D721Med (cell line): ENCODE measurements around the gene SDS.

ENCODE experiments used
- DNase-seq: peaks from one replicate; pipeline ENCODE4 v3.0.0; 2011; ENCODE audit warnings: low spot score; ENCODE audit not compliant: insufficient read length
- FAIRE-seq: peaks from 2 replicates; lab custom pipeline; 2011; peaks lifted over from hg19 to GRCh38; lab: Jason Lieb, UNC
- CTCF ChIP-seq: IDR thresholded peaks from 2 replicates; pipeline ENCODE4 v1.5.1; 2012; ENCODE audit warnings: mild to moderate bottlenecking, control low read depth; ENCODE audit not compliant: insufficient read depth; ENCODE audit errors: missing control alignments

Gene SDS

DNA sequence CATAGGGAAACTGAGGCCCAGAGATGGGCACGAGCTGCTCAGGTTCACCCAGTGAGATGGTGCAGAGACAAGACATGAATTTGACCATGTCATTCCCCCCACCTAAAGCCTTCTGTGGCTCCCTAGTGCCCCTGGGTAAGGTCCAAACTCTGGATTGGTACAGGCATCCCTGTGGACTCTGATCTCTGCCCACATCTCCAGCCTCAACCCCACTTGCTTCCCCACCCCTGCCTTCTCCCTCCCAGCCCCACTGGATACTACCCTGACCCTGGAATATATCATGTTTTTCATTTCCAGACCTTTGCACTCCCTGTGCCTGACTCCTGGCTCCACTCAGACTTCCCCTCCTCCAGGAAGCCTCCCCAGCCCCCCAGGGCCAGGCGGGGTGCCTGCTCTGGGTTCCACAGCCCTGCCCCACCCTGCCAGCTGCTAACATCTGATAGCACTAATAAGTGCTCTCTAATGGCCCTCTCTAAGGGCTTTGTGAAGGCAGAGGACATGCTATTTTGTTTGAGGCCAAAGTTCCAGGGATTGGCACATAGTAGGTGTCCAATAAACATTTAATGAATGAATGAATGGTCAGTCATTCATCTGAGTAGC is 17.4 kb upstream of the SDS start:
- DNase-seq (no peak), FAIRE-seq (no peak)
- no peak for TF ChIP-seq CTCF

DNA sequence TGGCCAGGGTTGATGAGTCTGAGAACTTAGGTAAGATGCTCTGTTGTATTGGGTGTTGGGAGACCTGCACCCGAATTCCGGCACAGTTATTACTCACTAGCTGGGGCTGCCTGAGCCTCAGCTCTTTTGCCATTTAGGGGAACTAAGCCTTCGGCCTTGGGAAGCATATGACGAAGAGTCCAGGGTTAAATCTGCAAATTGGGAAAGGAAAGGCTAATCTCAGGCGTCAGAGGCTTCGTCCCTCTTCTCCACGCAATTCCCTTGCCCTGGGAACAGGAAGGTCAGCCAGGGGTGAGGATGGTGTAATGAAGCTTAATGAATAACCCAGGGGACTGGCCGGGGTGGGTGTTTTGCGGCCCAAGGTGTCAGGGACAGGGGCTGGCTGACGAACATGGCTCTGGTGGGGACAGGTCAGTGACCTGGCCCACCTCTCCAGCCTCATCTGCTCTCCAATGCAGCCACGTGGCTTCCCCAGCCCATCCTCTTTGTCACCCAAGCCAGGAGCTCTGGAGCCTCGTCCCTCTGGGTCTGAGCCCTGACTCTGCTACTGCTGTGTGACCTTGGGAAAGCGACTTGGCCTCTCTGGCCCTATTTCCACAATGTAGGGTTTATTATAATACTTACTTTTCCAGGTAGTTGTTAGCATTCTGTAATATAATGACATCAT is 14.7 kb upstream of the SDS start:
- no peak for FAIRE-seq
- TF ChIP-seq CTCF, result no peak
- DNase-seq, result no peak

DNA sequence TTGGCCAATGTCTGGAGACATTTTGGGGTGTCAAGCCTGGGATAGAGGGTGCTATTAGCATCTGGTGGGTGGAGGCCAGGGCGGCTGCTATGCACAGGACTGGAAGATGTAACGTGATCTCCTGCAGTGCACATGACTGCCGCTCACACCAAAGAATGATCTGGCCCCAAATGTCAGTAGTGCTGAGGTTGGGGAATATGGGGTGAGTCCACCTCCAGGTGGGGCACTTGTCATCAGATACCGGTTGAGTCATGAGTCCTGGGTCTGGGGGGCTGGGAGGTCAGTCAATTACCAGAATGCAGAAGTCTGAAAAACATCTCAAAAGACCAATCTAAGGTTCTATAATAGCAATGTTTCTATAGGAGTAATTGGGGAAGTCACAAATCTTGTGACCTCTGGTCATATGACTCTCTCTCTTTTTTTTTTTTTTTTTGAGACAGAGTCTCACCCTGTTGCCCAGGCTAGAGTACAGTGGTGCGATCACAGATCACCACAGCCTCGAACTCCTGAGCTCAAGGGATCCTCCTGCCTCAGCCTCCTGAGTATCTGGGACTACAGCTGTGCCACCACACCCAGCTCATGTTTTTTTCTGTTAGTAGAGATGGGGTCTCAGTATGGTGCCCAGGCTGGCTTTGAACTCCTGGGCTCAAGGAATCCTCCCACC is 12.5 kb upstream of the SDS start:
- FAIRE-seq, result no peak
- no peak for TF ChIP-seq CTCF

DNA sequence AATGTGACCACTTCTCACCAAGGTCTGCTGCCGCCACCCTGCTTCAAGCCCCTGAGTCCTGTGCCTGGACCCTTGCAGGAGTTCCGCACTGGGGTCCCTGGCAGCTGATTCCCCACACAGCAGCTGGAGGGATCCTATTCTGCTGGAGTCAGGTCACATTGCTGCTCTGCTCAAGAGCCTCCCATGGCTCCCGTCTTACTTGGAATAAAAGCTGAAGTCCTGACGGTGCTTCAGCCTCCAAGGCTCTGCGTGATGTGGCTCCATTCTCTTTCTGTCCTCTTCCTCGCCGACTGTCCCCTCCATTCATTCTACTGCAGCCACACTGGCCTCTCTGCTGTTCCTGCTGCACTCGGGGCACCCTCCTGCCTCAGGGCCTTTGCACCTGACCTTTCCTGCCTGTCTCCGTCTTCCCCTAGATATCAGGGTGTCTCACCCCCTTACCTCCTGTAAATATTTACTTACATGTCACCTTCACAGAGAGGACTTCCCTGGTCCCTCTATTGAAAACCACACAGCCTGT is 10.9 kb upstream of the SDS start:
- FAIRE-seq (no peak), DNase-seq (no peak)
- no peak for TF ChIP-seq CTCF

More for the DNA sequence above, 12.5 kb upstream of the SDS start:
- no peak for DNase-seq

GRCh38 chr12:113413488-113413939 is 9.8 kb upstream of the SDS start:
- DNase-seq (no peak), FAIRE-seq (no peak)
- TF ChIP-seq CTCF, result no peak

DNA sequence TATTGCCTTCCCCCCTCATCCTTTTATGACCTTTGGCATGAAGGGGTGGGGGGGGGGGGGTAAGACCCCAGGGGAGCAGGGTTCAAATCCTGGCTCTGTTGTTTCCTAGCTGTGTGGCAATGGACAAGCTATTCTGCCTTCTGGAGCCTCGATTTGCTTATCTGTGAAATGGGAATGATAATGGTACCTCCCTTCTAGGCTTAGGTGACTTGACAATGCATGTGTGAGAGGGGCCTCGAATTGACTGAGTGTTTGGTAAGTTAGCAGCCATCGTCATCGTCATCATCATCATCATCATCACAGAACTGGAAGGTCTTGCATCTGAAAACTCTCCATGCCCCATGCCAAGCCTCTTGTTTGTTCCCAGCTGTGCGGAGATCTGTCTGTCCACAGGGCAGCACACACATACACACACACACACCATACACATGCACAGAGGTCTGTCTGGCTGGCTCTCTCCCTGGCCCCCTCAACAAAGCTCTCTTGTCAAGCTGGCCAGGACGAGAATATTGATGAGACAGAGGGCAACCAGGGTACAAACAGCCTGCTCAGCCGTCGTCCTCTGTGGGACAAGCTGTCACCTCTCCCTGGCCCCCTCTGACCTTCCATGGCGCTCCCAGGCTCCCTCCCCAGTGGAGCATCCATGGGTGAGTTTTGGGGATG is 5.9 kb upstream of the SDS start:
- DNase-seq, result no peak
- no peak for TF ChIP-seq CTCF
- no peak for FAIRE-seq
